ENCODE measurements around the gene EML6.

GRCh38 chr2:54771166-54771885 lies 47.9 kb downstream of the EML6 start:
- TF ChIP-seq EZH2 (IDR thresholded peaks at IDR 0.05), result no peak
- TF ChIP-seq POLR2AphosphoS5 (IDR thresholded peaks at IDR 0.05; ENCODE audit: borderline replicate concordance, low read depth, low read length), result no peak

All from SK-N-MC (cell line).